GM18517 (cell line): ENCODE measurements around the gene UBA6.

Experiments
- ATAC-seq: cut with Tn5 transposase; IDR thresholded peaks from one replicate; pipeline ENCODE4 v1.9.1; 2021; ENCODE audit warnings: mild to moderate bottlenecking, moderate library complexity; ENCODE audit not compliant: unreplicated experiment

The UBA6 gene

GRCh38 chr4:67581208-67581857, 119.6 kb downstream of the UBA6 start:
- peak; percentile 65 for ATAC-seq

DNA sequence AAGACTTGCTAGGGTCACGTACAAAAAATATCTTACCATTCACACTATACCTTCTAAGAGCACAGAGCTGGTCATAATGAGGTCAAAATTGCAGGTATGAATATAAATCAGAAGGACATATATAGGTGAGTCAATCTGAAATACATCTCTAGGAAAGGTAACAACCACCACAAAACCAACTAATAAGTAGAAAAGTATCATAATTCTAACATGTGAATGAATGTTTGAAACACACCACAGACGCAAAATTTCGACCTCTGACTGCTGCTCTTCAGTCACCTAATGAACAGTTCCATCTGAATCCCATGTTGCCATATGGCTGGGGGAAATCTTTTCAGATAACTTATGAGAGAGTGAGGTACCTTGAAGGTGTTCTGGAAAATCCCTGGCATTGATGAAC, 120.4 kb downstream of the UBA6 start:
- peak; percentile 30 for ATAC-seq

GRCh38 chr4:67576538-67576937, 124.4 kb downstream of the UBA6 start:
- peak; percentile 43 for ATAC-seq

DNA sequence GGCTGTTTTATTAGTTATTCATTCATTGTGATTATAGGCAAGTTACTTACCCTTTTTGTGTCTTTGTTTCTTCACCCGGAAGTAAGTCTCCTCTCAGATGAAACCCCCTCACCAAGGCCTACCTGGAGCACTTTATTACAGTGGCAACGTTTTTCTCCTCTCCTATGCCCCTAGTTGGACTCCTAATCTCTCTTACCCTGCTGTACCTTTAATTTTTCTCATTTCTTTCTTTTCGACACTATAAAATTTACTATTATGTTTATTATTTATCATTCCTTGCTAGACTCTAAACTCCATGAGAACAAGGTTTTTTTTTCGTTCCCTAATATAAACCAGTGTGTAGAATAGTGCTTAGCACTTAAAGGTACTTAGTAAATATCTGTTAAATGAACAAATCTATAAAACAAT, 124.9 kb downstream of the UBA6 start:
- ATAC-seq = no peak

- ATAC-seq = peak; percentile 94
Measured at GRCh38 chr4:67575232-67576058, 125.5 kb downstream of the UBA6 start.

DNA sequence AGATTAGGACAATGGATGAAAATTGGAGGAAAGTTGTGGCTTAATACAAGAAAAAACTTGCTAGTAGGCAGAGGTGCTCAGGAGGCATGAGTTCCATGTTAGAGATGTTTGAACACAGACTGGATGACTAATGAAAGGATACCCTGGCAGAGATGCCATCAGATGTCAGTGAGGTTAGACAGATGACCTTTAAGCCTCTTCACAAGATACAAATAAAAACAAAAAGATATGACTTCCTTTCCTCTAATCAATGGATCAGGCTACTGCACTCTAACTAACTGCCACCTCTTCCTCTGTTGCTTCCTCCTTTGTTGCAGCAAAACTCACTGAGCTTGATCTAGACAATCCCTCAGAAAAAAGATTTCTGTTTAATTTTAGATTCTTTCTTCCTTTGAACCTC, 127.8 kb downstream of the UBA6 start:
- ATAC-seq = no peak

DNA sequence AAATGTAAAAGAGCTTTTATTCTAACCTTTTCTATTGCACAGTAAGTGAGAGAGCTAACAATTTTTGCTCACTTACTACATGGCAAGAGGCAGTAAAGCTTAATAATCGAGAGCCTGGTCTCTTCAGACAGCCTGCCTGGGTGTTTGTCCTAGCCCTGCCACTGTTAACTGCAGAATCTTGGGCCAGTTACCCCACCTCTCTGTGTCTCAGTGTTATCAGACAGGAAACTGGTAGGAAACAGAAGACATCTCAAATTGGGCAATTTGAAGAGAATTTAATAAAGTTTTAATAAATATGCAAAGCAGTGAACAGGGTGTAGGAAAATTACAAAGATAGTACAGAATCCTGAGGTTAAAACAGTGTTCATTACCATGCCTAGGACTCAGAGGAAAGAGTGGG, 129.0 kb downstream of the UBA6 start:
- ATAC-seq = no peak

GRCh38 chr4:67570537-67570936, 130.4 kb downstream of the UBA6 start:
- ATAC-seq = no peak

DNA sequence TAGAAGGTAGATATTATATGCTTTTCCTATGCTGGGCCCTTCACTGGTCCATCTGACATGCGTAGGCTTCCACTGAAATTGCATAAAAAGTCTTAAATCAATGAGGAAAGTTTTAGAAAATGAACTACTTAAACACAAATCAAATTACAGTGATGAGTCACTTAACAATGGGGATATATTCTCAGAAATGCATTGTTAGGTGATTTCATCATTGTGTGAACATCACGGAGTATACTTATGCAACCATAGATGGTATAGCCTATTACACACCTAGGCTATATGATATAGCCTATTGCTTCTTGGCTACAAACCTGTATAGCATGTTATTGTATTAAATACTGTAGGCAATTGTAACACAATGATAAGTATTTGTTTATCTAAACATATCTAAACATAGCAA, 132.1 kb downstream of the UBA6 start:
- no peak for ATAC-seq

DNA sequence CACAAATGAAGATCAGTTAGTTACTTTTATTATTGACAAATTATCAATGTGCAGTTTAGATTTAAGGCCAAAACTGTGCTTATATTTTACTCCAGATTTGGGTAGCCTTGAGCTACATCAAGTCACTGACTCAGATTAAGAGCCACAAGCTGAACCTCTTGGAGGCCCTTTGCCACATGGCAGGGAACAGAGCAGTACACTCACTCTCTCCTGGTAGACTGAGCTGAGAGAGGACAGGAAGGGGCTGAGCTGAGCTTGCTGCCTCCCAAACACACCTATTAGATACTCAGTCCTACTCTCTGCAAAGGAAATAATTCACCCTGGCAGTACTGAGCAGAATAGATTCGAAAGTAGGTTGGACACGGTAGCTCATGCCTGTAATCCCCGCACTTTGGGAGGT, 134.6 kb downstream of the UBA6 start:
- no peak for ATAC-seq

GRCh38 chr4:67565284-67565683, 135.7 kb downstream of the UBA6 start:
- no peak for ATAC-seq
